Subcutaneous adipose tissue (tissue), 4 donors: Measurements from ENCODE around the gene CTIF. TPM values are rescaled to one million over a fixed set of nuclear protein-coding genes. Genes with fewer than 3 reads are reported as not detected.

Source experiments
- CTCF ChIP-seq: fragments of 450-650 bp; IDR thresholded peaks from one replicate; pipeline ENCODE4 v1.5.1; 2016; ENCODE audit warnings: low read depth, mild to moderate bottlenecking, control low read depth, antibody characterized with exemption, moderate library complexity
- total RNA-seq, 4 donors: library from RNA; depleted of rRNA; stranded (reverse); fragments of >200 nt; gene quantifications; one replicate each; pipeline ENCODE4 v1.1.0, GENCODE V29; 2016

Gene CTIF
- total RNA-seq, 4 donors from 2014 or later: 41.0 to 195 (median 78.3) TPM

DNA sequence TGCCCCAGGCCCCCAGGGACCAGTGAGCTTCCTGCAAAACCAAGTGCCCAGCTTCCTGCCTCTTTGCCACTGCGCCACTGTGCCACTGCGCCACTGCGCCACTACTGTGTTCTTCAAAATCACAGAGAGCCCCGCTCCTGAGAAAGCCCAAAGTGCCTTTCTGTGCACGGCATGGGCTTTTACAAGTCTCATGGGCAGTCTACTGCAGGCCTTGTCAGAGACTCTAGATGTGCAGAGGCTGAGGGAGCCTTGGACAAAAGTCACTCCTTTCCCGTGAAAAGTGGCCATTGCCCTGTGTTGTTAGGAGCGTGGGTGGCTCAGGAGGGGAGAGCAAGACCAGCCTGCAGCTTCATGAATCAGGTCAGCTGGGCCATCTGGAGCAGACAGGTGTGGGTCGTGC lies 231.4 kb downstream of the CTIF start:
- no peak for TF ChIP-seq CTCF

DNA sequence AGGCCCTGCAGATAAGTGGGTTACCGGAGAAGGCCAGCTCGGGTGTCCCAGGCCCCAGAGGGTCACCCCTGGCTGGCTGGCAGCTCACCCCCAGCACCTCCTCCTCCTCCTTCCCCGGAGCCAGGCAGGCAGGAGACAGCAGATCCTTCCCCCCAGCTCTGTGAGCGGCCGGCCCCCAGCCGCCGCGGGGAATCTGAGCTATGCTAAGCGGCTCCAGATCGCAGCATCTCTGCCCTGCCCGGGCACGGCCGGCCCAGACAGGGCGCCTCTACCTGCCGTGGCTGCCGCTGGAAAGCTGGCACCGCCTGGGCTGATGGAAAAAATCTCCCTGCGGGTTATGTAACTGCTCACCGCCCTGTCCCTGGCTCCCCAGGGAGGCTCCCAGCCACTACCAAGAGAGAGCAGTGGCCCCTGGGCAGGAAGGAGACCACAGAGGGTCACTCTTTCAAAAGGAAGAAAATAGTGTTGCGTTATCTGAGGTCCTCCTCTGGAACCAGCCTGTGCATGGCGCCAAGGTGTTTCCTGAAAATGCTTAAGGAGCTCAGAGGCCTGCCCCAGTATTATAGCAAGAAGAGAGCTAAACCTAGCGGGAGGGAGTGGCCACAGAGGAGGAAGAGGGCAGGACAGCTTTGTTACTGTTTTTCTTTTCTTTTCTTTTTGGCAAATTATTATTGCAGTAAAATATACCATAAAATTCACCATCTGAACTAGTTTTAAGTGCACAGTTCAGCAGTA lies 233.0 kb downstream of the CTIF start:
- no peak for TF ChIP-seq CTCF

- TF ChIP-seq CTCF: no peak
These were observed 233.6 kb downstream of the CTIF start for GRCh38 chr18:48772457-48772856.

DNA sequence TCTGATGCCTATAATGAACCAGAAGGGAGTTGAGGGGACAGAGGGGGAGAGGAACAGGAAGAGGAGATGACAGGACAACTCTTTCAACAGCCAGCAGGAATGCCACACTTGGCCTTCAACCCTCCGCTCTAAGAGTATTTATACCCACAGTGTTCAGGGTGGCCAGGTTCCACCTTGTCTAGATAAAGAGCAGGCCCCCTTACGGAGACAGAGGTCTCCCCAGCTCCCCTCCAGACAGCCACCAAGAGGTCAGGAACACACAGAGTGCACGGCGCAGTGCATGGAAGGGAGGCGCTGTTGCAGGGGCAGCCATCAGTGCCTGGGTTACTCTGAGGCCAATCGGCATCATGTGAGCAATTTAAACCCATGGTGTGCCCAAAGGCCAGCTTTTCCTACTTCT lies 235.0 kb downstream of the CTIF start:
- no peak for TF ChIP-seq CTCF

DNA sequence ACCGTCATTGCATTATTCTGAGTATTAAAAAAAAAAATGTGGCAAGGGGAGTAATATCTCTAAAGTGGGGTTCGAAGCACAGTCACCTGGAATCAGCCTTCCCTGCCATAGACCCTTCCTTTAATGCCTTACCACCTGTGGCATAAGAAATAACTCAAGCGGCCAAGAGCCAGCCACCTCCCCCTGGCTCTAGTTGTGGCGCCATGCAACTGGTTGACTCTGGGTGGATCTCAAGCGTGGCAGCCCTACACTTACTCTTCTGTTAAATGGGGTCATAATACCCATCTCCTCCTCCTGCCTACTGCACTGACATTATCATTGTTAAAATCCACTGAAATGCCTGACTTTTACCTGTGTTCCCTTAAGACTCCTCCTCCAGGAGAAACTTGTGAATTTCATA lies 236.1 kb downstream of the CTIF start:
- TF ChIP-seq CTCF: no peak

DNA sequence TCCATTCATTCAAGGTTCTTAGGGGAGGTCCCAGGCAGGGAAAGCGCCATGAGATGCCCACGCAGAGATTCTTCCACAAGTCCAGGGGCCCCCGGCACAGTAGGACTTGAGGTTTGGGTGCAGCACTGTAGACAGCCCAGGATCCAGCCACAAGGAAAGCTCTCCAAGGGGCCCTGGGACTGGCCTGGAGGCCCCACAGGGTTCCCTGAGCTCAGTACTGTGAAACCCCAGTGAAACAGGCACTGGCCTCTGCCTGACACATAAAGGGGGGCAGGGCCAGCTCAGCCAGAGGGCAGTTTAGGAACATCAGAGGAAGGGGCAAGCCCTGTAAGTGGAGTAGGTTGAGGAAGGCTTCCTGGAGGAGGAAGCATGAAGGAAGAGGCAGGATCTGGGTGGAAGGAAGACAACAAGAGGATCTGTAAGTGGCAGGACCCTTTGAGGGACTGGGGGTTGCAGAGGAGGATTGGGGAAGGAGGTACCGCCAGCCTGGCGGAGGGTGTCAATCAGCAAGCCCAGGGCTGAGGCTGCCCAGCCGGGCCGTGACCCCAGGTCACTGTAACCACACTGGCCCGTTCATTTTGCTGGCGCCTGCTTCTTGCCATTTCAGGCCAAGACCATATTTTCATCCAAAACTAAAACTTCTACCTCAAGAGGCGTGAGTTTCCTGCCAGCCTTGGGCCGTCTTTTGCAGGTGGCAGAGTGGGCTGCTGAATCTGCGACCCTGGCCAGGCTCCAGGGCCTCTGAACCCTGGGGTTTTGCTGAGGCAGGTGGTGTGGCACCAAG lies 236.7 kb downstream of the CTIF start:
- no peak for TF ChIP-seq CTCF

DNA sequence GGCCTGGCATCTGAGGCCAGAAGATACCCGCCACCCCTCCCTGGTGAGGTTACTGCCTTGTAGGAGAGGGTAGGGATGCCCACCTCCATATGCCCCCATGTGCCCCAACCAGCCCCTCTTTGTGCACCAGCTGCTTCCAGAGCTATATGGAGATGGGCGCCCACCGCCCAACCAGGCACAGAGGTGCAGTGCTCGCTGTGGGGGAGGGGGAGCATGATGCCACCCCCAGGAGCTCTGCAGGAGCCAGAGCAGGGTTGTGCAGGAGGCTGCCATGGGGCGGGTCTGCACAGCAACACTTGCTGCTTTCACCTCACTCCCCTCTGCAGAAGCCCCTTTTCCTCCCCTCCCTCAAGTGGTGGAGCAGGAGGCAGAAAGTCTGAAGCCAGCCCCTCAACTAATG lies 237.3 kb downstream of the CTIF start:
- no peak for TF ChIP-seq CTCF
